IMR-90 (cell line): ENCODE measurements around the gene C2CD4D. TPM values are rescaled to one million over a fixed set of nuclear protein-coding genes. Genes with fewer than 3 reads are reported as not detected.

ENCODE experiments used
- ATAC-seq: fragments of 200-7000 bp; cut with Tn5 transposase; 2 replicates; pipeline ENCODE4 v1.9.1; 2020; ENCODE audit warnings: low read depth, mild to moderate bottlenecking, moderate library complexity
- BruUV-seq: library from RNA; stranded (reverse); fragments of 400-500 nt; replicated peaks from 2 replicates; lab custom pipeline; 2021; lab: Mats Ljungman, UMichigan
- CTCF ChIA-PET: fragments of 300-600 bp; formaldehyde crosslinking; extraction: SDS; loops from one replicate; lab custom pipeline; 2021; ENCODE audit warnings: antibody characterized with exemption; lab: Yijun Ruan, JAX
- POLR2A ChIA-PET: fragments of 300-600 bp; sonication (Branson Sonifier 250); formaldehyde crosslinking; loops from one replicate; lab custom pipeline; 2022; ENCODE audit warnings: antibody characterized with exemption; ENCODE audit not compliant: unreplicated experiment; lab: Charles Lee
- DNase-seq: peaks from one replicate; pipeline ENCODE4 v3.0.0; 2013
- H2AFZ ChIP-seq: replicated peaks from 2 replicates; pipeline ENCODE3; 2013; ENCODE audit warnings: low read length, mild to moderate bottlenecking; ENCODE audit not compliant: poor library complexity
- H2AK5ac ChIP-seq: 2 replicates; pipeline ENCODE4 v1.6.1; 2013; ENCODE audit warnings: low read depth, low read length, inconsistent platforms
- H2AK9ac ChIP-seq: replicated peaks from 2 replicates; pipeline ENCODE3; 2013; ENCODE audit warnings: mild to moderate bottlenecking, low read depth, low read length, moderate library complexity; ENCODE audit not compliant: poor library complexity
- H2BK120ac ChIP-seq: 2 replicates; pipeline ENCODE4 v1.6.1; 2013; ENCODE audit warnings: low read depth, low read length, inconsistent platforms
- H2BK15ac ChIP-seq: 3 replicates; pipeline ENCODE4 v1.6.1; 2013; ENCODE audit warnings: low read depth, low read length, inconsistent platforms
- H2BK20ac ChIP-seq: 2 replicates; pipeline ENCODE4 v1.6.1; 2013; ENCODE audit warnings: low read depth, mild to moderate bottlenecking, inconsistent platforms, low read length, moderate library complexity
- H2BK5ac ChIP-seq: 2 replicates; pipeline ENCODE4 v1.6.1; 2013; ENCODE audit warnings: mild to moderate bottlenecking, low read depth, low read length, inconsistent platforms; ENCODE audit not compliant: poor library complexity, severe bottlenecking
- H3K14ac ChIP-seq: replicated peaks from 2 replicates; pipeline ENCODE4 v1.6.1; 2013; ENCODE audit warnings: low read depth, low read length, inconsistent platforms
- H3K18ac ChIP-seq: 2 replicates; pipeline ENCODE4 v1.6.1; 2013; ENCODE audit warnings: low read depth, low read length, control low read depth
- H3K23ac ChIP-seq: 2 replicates; pipeline ENCODE4 v1.6.1; 2013; ENCODE audit warnings: low read depth, low read length, inconsistent platforms
- H3K27ac ChIP-seq: 2 replicates; pipeline ENCODE4 v1.5.1; 2013; ENCODE audit warnings: mild to moderate bottlenecking, control low read depth, low read length; ENCODE audit not compliant: insufficient read depth
- H3K27me3 ChIP-seq: 2 replicates; pipeline ENCODE4 v1.6.1; 2013; ENCODE audit warnings: low read length; ENCODE audit not compliant: control insufficient read depth, insufficient read depth
- H3K36me3 ChIP-seq: 2 replicates; pipeline ENCODE4 v1.6.1; 2013; ENCODE audit warnings: low read length, mixed read lengths; ENCODE audit not compliant: control insufficient read depth, insufficient read depth
- H3K4ac ChIP-seq: 2 replicates; pipeline ENCODE4 v1.6.1; 2013; ENCODE audit warnings: low read depth, low read length, inconsistent platforms
- H3K4me1 ChIP-seq: 2 replicates; pipeline ENCODE4 v1.6.1; 2013; ENCODE audit warnings: low read length, mixed read lengths; ENCODE audit not compliant: control insufficient read depth, insufficient read depth
- H3K4me2 ChIP-seq: 2 replicates; pipeline ENCODE4 v1.6.1; 2013; ENCODE audit warnings: low read depth, mild to moderate bottlenecking, control low read depth, low read length, moderate library complexity
- H3K4me3 ChIP-seq: 2 replicates; pipeline ENCODE4 v1.5.1; 2013; ENCODE audit warnings: low read depth, mild to moderate bottlenecking, control low read depth, low read length, moderate library complexity; ENCODE audit not compliant: insufficient read depth
- H3K56ac ChIP-seq: 2 replicates; pipeline ENCODE4 v1.6.1; 2013; ENCODE audit warnings: low read length, inconsistent platforms; ENCODE audit not compliant: insufficient read depth; ENCODE audit errors: extremely low read depth
- H3K79me1 ChIP-seq, 2 experiments: 2 replicates each; pipeline ENCODE4 v1.6.1; 2013; ENCODE audit warnings: low read length in 2 of 2, inconsistent platforms in 1 of 2, low read depth in 1 of 2
- H3K9ac ChIP-seq: 2 replicates; pipeline ENCODE4 v1.6.1; 2013; ENCODE audit warnings: low read depth, low read length, control low read depth
- H3K9me1 ChIP-seq: 2 replicates; pipeline ENCODE4 v1.6.1; 2013; ENCODE audit warnings: low read length, inconsistent platforms; ENCODE audit not compliant: insufficient read depth
- H3K9me3 ChIP-seq: 2 replicates; pipeline ENCODE4 v1.6.1; 2013; ENCODE audit warnings: low read length; ENCODE audit not compliant: control insufficient read depth, insufficient read depth
- H4K20me1 ChIP-seq: 2 replicates; pipeline ENCODE4 v1.6.1; 2013; ENCODE audit warnings: low read length, inconsistent platforms; ENCODE audit not compliant: insufficient read depth
- H4K5ac ChIP-seq: 2 replicates; pipeline ENCODE4 v1.6.1; 2013; ENCODE audit warnings: mild to moderate bottlenecking, low read depth, low read length, control low read depth
- H4K8ac ChIP-seq, 2 experiments: 2 replicates each; pipeline ENCODE4 v1.6.1; 2013; ENCODE audit warnings: low read depth in 2 of 2, low read length in 2 of 2, control low read depth in 1 of 2, inconsistent platforms in 1 of 2
- H4K91ac ChIP-seq: 2 replicates; pipeline ENCODE4 v1.6.1; 2013; ENCODE audit warnings: low read depth, low read length, inconsistent platforms; ENCODE audit not compliant: insufficient read depth
- MAZ ChIP-seq: IDR thresholded peaks from 2 replicates; pipeline ENCODE4 v1.6.1; 2012; ENCODE audit warnings: low read depth, mild to moderate bottlenecking, low read length, improper control_type of control experiment, moderate library complexity, borderline replicate concordance
- MXI1 ChIP-seq: IDR thresholded peaks from 2 replicates; pipeline ENCODE4 v1.6.1; 2012; ENCODE audit warnings: low read depth, mild to moderate bottlenecking, low read length, moderate library complexity, borderline replicate concordance
- WGBS, 2 experiments: methylation state at CpG; one replicate each; pipeline versions ENCODE4 v1.1.5 to v1.1.7; 2013; ENCODE audit warnings: missing lambda C conversion rate in 2 of 2; ENCODE audit not compliant: insufficient read length in 1 of 2; ENCODE audit errors: extremely low coverage in 2 of 2; 5-methylcytosine and 5-hydroxymethylcytosine counted together
- dilution Hi-C: fragments of 300-500 bp; cut with HindIII; formaldehyde crosslinking; loops from one replicate; pipeline ENCODE4 v1.14.3; 2018; ENCODE audit warnings: low sequenced_read_pairs; ENCODE audit not compliant: unreplicated experiment
- in situ Hi-C: fragments of 300-500 bp; cut with MboI; formaldehyde crosslinking; loops from 3 replicates; pipeline ENCODE4 v1.14.3; 2019; ENCODE audit warnings: low sequenced_read_pairs, inconsistent platforms, mixed read lengths
- intact Hi-C: fragments of 100-400 bp; cut with micrococcal nuclease; formaldehyde crosslinking; loops from 2 replicates; pipeline ENCODE4 v1.10.0; 2022
- polyA plus RNA-seq, 3 experiments: library from polyadenylated mRNA; depleted of rRNA; stranded (reverse); fragments of >200 nt; gene quantifications; 2 replicates each; pipeline ENCODE4 v1.2.3, GENCODE V29; 2012; ENCODE audit warnings: low replicate concordance in 1 of 3
- total RNA-seq: library from RNA; depleted of rRNA; stranded (reverse); fragments of >200 nt; gene quantifications from 2 replicates; pipeline ENCODE4 v1.2.3, GENCODE V29; 2012

C2CD4D gene
- total and polyA plus RNA-seq, 2 of the 4 experiments (the other 2 are of a cell fraction): not detected

DNA sequence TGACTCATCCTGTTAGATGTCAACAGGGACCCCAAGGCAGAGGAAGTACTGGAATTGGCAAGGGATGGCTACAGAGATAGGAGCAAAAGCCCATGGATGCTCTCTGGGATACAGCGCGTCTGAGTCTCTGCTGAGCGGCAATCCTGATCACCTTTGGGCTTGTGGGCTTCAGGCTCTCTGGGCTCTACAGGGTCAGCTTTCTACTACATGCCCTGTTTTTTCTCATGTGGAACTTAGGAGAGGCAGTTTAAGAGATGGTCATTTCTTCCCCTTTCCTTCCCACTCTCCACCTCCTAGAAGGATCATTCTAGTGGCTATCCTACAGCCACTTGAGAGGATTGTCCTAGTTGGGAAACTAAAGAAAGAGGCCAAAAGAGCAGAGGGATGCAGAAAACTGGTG is 35.7 kb downstream of the C2CD4D start:
- no peak overlapping the region for H3K27ac ChIP-seq
- no peak overlapping the region for H4K8ac ChIP-seq
- no peak overlapping the region for H2BK15ac ChIP-seq
- H3K56ac ChIP-seq: no peak overlapping the region
- POLR2A ChIA-PET: no interaction called here
- WGBS, 2 experiments: no CpG with 5 or more reads among the region's 3 CpGs
- H3K9ac ChIP-seq: no peak overlapping the region
- dilution Hi-C loops: no loop called here
- TF ChIP-seq MAZ (no peak), MXI1 (no peak)
- H2BK120ac ChIP-seq: no peak overlapping the region
- H3K4me1 ChIP-seq: no peaks in the 10 kb centered on the region
- no peak overlapping the region for H4K91ac ChIP-seq
- in situ Hi-C loops: no loop called here
- H3K4me3 ChIP-seq: no peak overlapping the region
- no peaks in the 10 kb centered on the region for H3K79me1 ChIP-seq
- DNase-seq: no peak
- CTCF ChIA-PET: no interaction called here
- H4K5ac ChIP-seq: no peak overlapping the region
- BruUV-seq: no TSS peak
- H3K27me3 ChIP-seq: peaks cover 89% of the 10 kb centered on the region
- no peak overlapping the region for H3K4ac ChIP-seq
- H3K9me3 ChIP-seq: no peaks in the 10 kb centered on the region
- no peak overlapping the region for H3K18ac ChIP-seq
- H3K36me3 ChIP-seq: no peaks in the 10 kb centered on the region
- ATAC-seq: no peak
- no peaks in the 10 kb centered on the region; the same call in 1 of the 2 replicates for H3K9me1 ChIP-seq
- no peak overlapping the region for H3K23ac ChIP-seq
- H2AK9ac ChIP-seq: no peak overlapping the region
- no peak overlapping the region for H2BK5ac ChIP-seq
- H3K4me2 ChIP-seq: no peak overlapping the region
- H2AK5ac ChIP-seq: no peak overlapping the region
- no peaks in the 10 kb centered on the region for H4K20me1 ChIP-seq
- no peak overlapping the region for H2AFZ ChIP-seq
- intact Hi-C loops: no loop called here
- no peak overlapping the region for H2BK20ac ChIP-seq
- no peak overlapping the region for H3K14ac ChIP-seq
